HG03139 (cell line): Measurements from ENCODE around the gene GID8.

Experiments
- ATAC-seq: cut with Tn5 transposase; IDR thresholded peaks from one replicate; pipeline ENCODE4 v1.9.1; 2021; ENCODE audit not compliant: unreplicated experiment

GID8 gene

GRCh38 chr20:62941792-62942191 lies 3.8 kb downstream of the GID8 start:
- ATAC-seq, result no peak

- no peak for ATAC-seq
These were observed 4.5 kb downstream of the GID8 start for GRCh38 chr20:62942456-62942855.

GRCh38 chr20:62943396-62943795 lies 5.4 kb downstream of the GID8 start:
- ATAC-seq, result no peak

GRCh38 chr20:62944184-62944583 lies 6.2 kb downstream of the GID8 start:
- no peak for ATAC-seq

GRCh38 chr20:62944746-62945145 lies 6.8 kb downstream of the GID8 start:
- ATAC-seq, result no peak

- ATAC-seq, result no peak
These were observed 7.9 kb downstream of the GID8 start for GRCh38 chr20:62945771-62946339.

GRCh38 chr20:62946918-62947317 lies 9.0 kb downstream of the GID8 start:
- no peak for ATAC-seq

GRCh38 chr20:62947532-62948300 lies 9.8 kb downstream of the GID8 start:
- ATAC-seq, result no peak

- ATAC-seq, result no peak
These were observed 11.3 kb downstream of the GID8 start for GRCh38 chr20:62949153-62949821.

- no peak for ATAC-seq
These were observed 12.0 kb downstream of the GID8 start for GRCh38 chr20:62949962-62950361.

- ATAC-seq, result no peak
These were observed 12.8 kb downstream of the GID8 start for GRCh38 chr20:62950741-62951140.

- ATAC-seq, result no peak
These were observed 13.4 kb downstream of the GID8 start for GRCh38 chr20:62951143-62951895.

- ATAC-seq, result no peak
These were observed 14.0 kb downstream of the GID8 start for GRCh38 chr20:62951896-62952372.

- ATAC-seq, result peak; percentile 31
These were observed 14.5 kb downstream of the GID8 start, which contains the start of gene SLC17A9 for GRCh38 chr20:62952373-62952967. Gene SLC17A9 (plus strand): TSS chr20:62952709. CDS start chr20:62952831, 122 bp downstream.

- no peak for ATAC-seq
These were observed 15.3 kb downstream of the GID8 start for GRCh38 chr20:62952968-62953838.

- peak; percentile 64 for ATAC-seq
These were observed 16.1 kb downstream of the GID8 start for GRCh38 chr20:62953839-62954703.

GRCh38 chr20:62955519-62956386 lies 17.8 kb downstream of the GID8 start:
- no peak for ATAC-seq
